ENCODE measurements around the gene IPCEF1. TPM values are rescaled to one million over a fixed set of nuclear protein-coding genes. Genes with fewer than 3 reads are reported as not detected.

The IPCEF1 gene
- total RNA-seq, 1 experiment from 2014 or later: 0.48 TPM

DNA sequence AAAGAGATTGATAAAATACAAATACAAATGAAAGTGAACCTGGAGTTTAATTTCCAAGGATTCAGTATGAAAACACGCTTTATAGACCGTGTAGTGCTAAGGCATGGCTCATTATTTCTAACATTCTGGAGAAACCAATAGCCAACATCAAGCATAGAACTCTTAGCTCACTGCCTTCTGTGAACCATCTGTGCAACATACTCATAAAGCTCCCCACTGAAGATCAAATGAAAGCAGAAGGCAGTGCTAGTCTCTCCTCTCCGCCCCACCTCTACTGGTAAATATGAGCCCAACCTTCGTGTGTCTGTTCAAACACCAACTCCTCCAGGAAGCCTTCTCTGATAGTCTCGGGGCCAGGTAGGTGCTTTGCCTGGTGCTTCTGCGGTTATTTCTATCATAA, 153.6 kb downstream of the IPCEF1 start:
- H3K56ac ChIP-seq (ENCODE audit: insufficient read length, low read depth, low read length): no peak overlapping the region
- no peak overlapping the region for H3K4ac ChIP-seq (ENCODE audit: low read depth, low read length)
- no peak overlapping the region for H3K27ac ChIP-seq (ENCODE audit: insufficient read length, low read depth, low read length)
- H3K79me2 ChIP-seq (ENCODE audit: insufficient read depth, low read length): no peaks in the 10 kb centered on the region
- Mint-ChIP-seq H3K9me3 (no peaks in the 10 kb centered on the region), H3K27ac (no peak overlapping the region), H3K4me1 (no peaks in the 10 kb centered on the region), H3K27me3 (ENCODE audit: low read depth) (no peaks in the 10 kb centered on the region; the same call in 1 of the 2 replicates), H3K36me3 (ENCODE audit: insufficient read depth in 1 of 3, low read depth in 3 of 3) (peaks cover 0 to 1% (median 0%) of the 10 kb centered on the region in 3 experiments; a peak in 1 of 7 replicates), H3K4me3 (no peak overlapping the region)
- H2AK5ac ChIP-seq (ENCODE audit: insufficient read length, low read length): no peak overlapping the region
- no peak overlapping the region for H2BK5ac ChIP-seq (ENCODE audit: insufficient read length, low read length)
- no peak overlapping the region for H2BK12ac ChIP-seq (ENCODE audit: insufficient read length, low read depth, low read length)
- DNase-seq: no peak
- no peaks in the 10 kb centered on the region for H3K23me2 ChIP-seq (ENCODE audit: insufficient read length, low read depth, low read length, poor library complexity, severe bottlenecking)
- H2AFZ ChIP-seq (ENCODE audit: low read length): no peak overlapping the region
- no peak overlapping the region for H4K8ac ChIP-seq (replicated peaks; ENCODE audit: insufficient read length, low read depth, low read length)
- H3K27me3 ChIP-seq (ENCODE audit: insufficient read depth, low read length): no peaks in the 10 kb centered on the region
- H3K18ac ChIP-seq (ENCODE audit: insufficient read length, low read depth, low read length): no peak overlapping the region
- H3K9me3 ChIP-seq (ENCODE audit: control insufficient read depth, low read depth, low read length): no peaks in the 10 kb centered on the region
- no peaks in the 10 kb centered on the region for H4K20me1 ChIP-seq (ENCODE audit: control insufficient read depth, insufficient read depth, insufficient read length)
- H3K14ac ChIP-seq (ENCODE audit: insufficient read depth, low read length): no peak overlapping the region
- no peak overlapping the region for H2BK15ac ChIP-seq (ENCODE audit: low read depth, low read length)
- H3K9ac ChIP-seq (ENCODE audit: extremely low read depth, insufficient read length, low read length): no peak overlapping the region
- no peak overlapping the region for H3K23ac ChIP-seq (ENCODE audit: insufficient read length, low read depth, low read length)
- H3K4me2 ChIP-seq (ENCODE audit: insufficient read depth, insufficient read length, low read length): no peak overlapping the region
- no CpG with 5 or more reads among the region's 6 CpGs for WGBS (ENCODE audit: extremely low coverage, insufficient read length, low lambda C conversion rate)
- no peaks in the 10 kb centered on the region for H3K4me1 ChIP-seq (ENCODE audit: insufficient read depth, low read length)
- H4K5ac ChIP-seq (ENCODE audit: insufficient read length, low read depth, low read length): no peak overlapping the region
- no peak overlapping the region for H3T11ph ChIP-seq (ENCODE audit: low read length)
- no peaks in the 10 kb centered on the region for H3K79me1 ChIP-seq (ENCODE audit: insufficient read depth, low read depth, low read length, poor library complexity, severe bottlenecking)
- TF ChIP-seq, protein P1, sequence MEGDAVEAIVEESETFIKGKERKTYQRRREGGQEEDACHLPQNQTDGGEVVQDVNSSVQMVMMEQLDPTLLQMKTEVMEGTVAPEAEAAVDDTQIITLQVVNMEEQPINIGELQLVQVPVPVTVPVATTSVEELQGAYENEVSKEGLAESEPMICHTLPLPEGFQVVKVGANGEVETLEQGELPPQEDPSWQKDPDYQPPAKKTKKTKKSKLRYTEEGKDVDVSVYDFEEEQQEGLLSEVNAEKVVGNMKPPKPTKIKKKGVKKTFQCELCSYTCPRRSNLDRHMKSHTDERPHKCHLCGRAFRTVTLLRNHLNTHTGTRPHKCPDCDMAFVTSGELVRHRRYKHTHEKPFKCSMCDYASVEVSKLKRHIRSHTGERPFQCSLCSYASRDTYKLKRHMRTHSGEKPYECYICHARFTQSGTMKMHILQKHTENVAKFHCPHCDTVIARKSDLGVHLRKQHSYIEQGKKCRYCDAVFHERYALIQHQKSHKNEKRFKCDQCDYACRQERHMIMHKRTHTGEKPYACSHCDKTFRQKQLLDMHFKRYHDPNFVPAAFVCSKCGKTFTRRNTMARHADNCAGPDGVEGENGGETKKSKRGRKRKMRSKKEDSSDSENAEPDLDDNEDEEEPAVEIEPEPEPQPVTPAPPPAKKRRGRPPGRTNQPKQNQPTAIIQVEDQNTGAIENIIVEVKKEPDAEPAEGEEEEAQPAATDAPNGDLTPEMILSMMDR (conservative IDR thresholded peaks at IDR 0.05): no peak
- H2BK120ac ChIP-seq (ENCODE audit: low read depth, low read length, poor library complexity, severe bottlenecking): no peak overlapping the region
- no peak overlapping the region for H4K91ac ChIP-seq (ENCODE audit: insufficient read length, low read depth, low read length)
- no peak overlapping the region for H2BK20ac ChIP-seq (ENCODE audit: low read depth, low read length, poor library complexity, severe bottlenecking)

Measured in H9 (cell line).